ENCODE measurements around the gene GSG1. TPM values are rescaled to one million over a fixed set of nuclear protein-coding genes. Genes with fewer than 3 reads are reported as not detected.

The GSG1 gene
- total RNA-seq: not detected in 2 replicates

DNA sequence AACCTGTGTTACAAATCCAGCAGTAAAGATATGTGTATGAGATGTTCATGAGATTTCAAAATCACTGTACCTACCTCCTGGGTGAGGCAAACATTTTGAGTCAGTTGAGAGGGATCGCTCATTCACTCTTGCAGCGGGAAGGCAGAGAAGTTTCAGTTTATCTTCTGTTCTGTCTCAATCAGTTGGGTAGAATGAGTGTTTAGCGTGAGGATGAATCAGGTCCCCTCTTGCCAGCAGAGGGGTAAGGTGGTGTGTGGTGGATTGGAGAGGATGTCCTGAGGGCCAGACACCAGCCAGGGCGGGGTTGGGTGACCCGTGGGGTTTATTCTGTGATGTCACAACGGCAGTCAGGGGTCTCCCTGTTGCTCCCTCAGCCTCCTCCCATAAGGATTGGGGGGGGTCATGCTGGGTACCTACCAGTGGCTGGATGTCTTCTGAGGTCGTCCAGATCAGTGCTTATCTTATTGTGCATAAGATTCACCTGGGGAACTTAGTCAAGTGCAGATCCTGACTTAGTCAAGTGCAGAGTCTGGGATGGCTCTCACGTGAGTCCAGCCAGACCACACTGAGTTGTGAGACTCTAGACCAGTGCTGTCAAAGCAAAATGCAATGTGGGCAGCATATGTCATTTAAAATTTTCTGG is at the start of gene GSG1:
TSS of gene GSG1 (minus strand) at position 277 of the 643 bp plus-strand sequence. CDS start at position 122, 155 bp downstream.
- peaks cover 16% of the 10 kb centered on the region for H3K27me3 Mint-ChIP-seq (ENCODE audit: insufficient read depth)
- intact Hi-C loops (cut with micrococcal nuclease): loop anchor here (5.0 to 10.0 kb wide), 3 partner anchors 239 to 749 kb away; partner anchors contain the start of genes BORCS5, DDX47 and MANSC1
- peak within 1 kb of the TSS; percentile 55 for H3K27ac Mint-ChIP-seq
- DNase-seq (ENCODE audit: low spot score): no peak
- no peaks in the 10 kb centered on the region for H3K36me3 Mint-ChIP-seq (ENCODE audit: low read depth)
- no peaks in the 10 kb centered on the region for H3K9me3 Mint-ChIP-seq
- peaks cover 32% of the 10 kb centered on the region for H3K4me1 Mint-ChIP-seq (ENCODE audit: low read depth)
- no peak within 1 kb of the TSS for H3K4me3 Mint-ChIP-seq

DNA sequence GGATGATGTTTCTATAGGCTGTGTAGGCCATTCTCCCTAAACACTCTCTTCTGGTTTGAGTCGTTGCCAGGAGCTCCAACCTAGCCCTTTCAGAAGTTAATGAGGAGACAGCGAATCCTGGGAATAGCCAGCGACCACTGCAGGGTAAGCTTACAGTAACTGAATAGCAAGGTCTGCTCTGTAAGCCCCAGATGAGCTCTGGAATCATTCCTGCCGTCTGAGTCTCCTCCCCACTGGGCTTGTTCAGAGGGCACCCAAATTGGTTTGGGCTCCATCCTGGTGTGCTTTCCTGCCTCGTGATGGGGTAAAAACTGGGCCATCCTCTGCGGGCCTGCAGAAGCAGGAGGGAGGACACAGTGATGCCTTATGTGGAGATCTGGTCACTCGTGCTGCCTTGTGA is 49.7 kb upstream of the GSG1 start:
- Mint-ChIP-seq H3K27me3 (ENCODE audit: insufficient read depth) (peaks cover 15% of the 10 kb centered on the region), H3K4me1 (ENCODE audit: low read depth) (no peaks in the 10 kb centered on the region), H3K36me3 (ENCODE audit: low read depth) (no peaks in the 10 kb centered on the region), H3K9me3 (no peaks in the 10 kb centered on the region), H3K27ac (no peak overlapping the region), H3K4me3 (no peak overlapping the region)
- no peak for DNase-seq (ENCODE audit: low spot score)
- intact Hi-C loops (cut with micrococcal nuclease): no loop called here

GRCh38 chr12:13152756-13153155 is 49.3 kb upstream of the GSG1 start:
- H3K9me3 Mint-ChIP-seq: no peaks in the 10 kb centered on the region
- intact Hi-C loops (cut with micrococcal nuclease): no loop called here
- H3K4me3 Mint-ChIP-seq: no peak overlapping the region
- no peak overlapping the region for H3K27ac Mint-ChIP-seq
- H3K36me3 Mint-ChIP-seq (ENCODE audit: low read depth): no peaks in the 10 kb centered on the region
- no peaks in the 10 kb centered on the region for H3K4me1 Mint-ChIP-seq (ENCODE audit: low read depth)
- peaks cover 12% of the 10 kb centered on the region for H3K27me3 Mint-ChIP-seq (ENCODE audit: insufficient read depth)
- DNase-seq (ENCODE audit: low spot score): no peak

DNA sequence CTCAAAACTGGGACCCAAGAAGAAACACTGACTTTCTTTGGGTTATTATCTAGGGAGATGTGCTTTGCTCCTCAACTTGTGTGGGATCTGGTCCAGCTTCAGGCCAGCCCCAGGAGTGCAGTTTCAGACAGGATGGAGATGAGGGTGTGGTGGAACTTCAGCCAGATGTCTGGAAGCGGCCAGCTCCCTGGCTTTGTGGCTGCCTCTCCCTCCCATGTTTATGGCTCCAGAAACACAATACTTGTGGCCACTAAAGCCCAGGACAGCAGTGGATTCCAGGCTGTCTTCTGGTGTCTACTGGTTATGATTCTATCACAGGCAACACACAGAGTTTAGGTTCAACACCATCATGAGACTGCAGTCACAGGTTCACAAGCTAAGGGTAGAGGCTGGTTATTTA is 48.8 kb upstream of the GSG1 start:
- Mint-ChIP-seq H3K27ac (no peak overlapping the region), H3K36me3 (ENCODE audit: low read depth) (no peaks in the 10 kb centered on the region), H3K4me3 (no peak overlapping the region), H3K9me3 (no peaks in the 10 kb centered on the region), H3K27me3 (ENCODE audit: insufficient read depth) (peaks cover 10% of the 10 kb centered on the region), H3K4me1 (ENCODE audit: low read depth) (no peaks in the 10 kb centered on the region)
- intact Hi-C loops (cut with micrococcal nuclease): no loop called here
- no peak for DNase-seq (ENCODE audit: low spot score)

- Mint-ChIP-seq H3K9me3 (no peaks in the 10 kb centered on the region), H3K27ac (no peak overlapping the region), H3K4me1 (ENCODE audit: low read depth) (peaks cover 6% of the 10 kb centered on the region), H3K4me3 (no peak overlapping the region), H3K36me3 (ENCODE audit: low read depth) (no peaks in the 10 kb centered on the region), H3K27me3 (ENCODE audit: insufficient read depth) (peaks cover 5% of the 10 kb centered on the region)
- intact Hi-C loops (cut with micrococcal nuclease): no loop called here
- no peak for DNase-seq (ENCODE audit: low spot score)
These were observed 45.9 kb upstream of the GSG1 start for GRCh38 chr12:13149411-13149810.

DNA sequence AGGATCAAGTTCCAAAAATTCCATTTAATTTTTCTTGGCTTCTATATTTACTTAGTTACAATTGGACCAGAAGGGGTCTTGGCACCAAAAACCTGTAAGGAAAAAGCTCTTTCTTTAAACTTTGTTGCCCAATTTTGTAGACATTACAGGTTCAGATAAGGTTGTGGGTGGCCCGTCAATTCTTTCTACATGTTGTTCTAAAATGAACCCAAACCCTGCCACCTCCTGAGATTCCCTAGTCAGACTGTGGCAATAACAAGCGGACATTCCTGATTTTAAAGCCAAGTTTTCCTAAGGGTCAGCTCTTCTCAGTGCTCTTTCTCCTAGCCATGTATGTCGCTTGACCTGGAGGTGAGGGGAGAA is 45.0 kb upstream of the GSG1 start:
- H3K27me3 Mint-ChIP-seq (ENCODE audit: insufficient read depth): peaks cover 5% of the 10 kb centered on the region
- H3K27ac Mint-ChIP-seq: no peak overlapping the region
- DNase-seq (ENCODE audit: low spot score): no peak
- peaks cover 13% of the 10 kb centered on the region for H3K4me1 Mint-ChIP-seq (ENCODE audit: low read depth)
- no peak overlapping the region for H3K4me3 Mint-ChIP-seq
- no peaks in the 10 kb centered on the region for H3K9me3 Mint-ChIP-seq
- no peaks in the 10 kb centered on the region for H3K36me3 Mint-ChIP-seq (ENCODE audit: low read depth)
- intact Hi-C loops (cut with micrococcal nuclease): no loop called here

- intact Hi-C loops (cut with micrococcal nuclease): no loop called here
- no peaks in the 10 kb centered on the region for H3K36me3 Mint-ChIP-seq (ENCODE audit: low read depth)
- H3K4me3 Mint-ChIP-seq: no peak overlapping the region
- H3K27ac Mint-ChIP-seq: no peak overlapping the region
- DNase-seq (ENCODE audit: low spot score): no peak
- no peaks in the 10 kb centered on the region for H3K9me3 Mint-ChIP-seq
- H3K4me1 Mint-ChIP-seq (ENCODE audit: low read depth): peaks cover 13% of the 10 kb centered on the region
- H3K27me3 Mint-ChIP-seq (ENCODE audit: insufficient read depth): peaks cover 5% of the 10 kb centered on the region
These were observed 44.4 kb upstream of the GSG1 start for GRCh38 chr12:13147688-13148484.

- intact Hi-C loops (cut with micrococcal nuclease): no loop called here
- DNase-seq (ENCODE audit: low spot score): no peak
- no peak overlapping the region for H3K4me3 Mint-ChIP-seq
- no peaks in the 10 kb centered on the region for H3K36me3 Mint-ChIP-seq (ENCODE audit: low read depth)
- H3K27ac Mint-ChIP-seq: no peak overlapping the region
- peaks cover 13% of the 10 kb centered on the region for H3K4me1 Mint-ChIP-seq (ENCODE audit: low read depth)
- H3K9me3 Mint-ChIP-seq: no peaks in the 10 kb centered on the region
- H3K27me3 Mint-ChIP-seq (ENCODE audit: insufficient read depth): peaks cover 5% of the 10 kb centered on the region
These were observed 43.0 kb upstream of the GSG1 start for GRCh38 chr12:13146336-13146938.

DNA sequence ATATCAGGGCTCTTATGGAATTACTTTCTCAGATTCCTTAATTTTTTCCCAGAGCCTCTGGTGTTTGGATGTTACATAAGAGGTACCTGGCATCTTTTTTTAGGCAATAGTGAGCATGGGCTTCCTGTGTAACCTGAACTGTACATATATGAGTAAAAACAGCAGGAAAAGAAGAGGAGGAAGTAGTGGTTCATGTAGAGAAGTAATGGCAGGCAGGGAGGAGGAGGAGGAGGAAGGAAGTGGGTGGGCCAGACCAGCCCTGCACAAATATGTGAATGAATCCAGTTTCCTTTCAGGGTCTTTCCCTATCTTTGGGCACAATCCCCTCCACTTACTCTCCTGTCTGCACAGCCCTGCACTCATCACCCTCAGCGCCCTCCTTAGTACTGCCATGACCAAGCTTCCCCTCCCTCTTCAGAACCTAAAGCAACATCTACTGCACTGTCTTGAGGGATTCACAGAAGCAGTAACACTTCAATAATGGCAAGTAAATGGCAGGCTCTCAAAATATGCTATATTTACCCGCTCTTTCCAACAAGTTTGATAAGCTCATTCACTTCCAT is 40.9 kb upstream of the GSG1 start:
- Mint-ChIP-seq H3K27ac (no peak overlapping the region), H3K4me1 (ENCODE audit: low read depth) (peaks cover 13% of the 10 kb centered on the region), H3K27me3 (ENCODE audit: insufficient read depth) (peaks cover 3% of the 10 kb centered on the region), H3K4me3 (no peak overlapping the region), H3K9me3 (no peaks in the 10 kb centered on the region), H3K36me3 (ENCODE audit: low read depth) (no peaks in the 10 kb centered on the region)
- DNase-seq (ENCODE audit: low spot score): no peak
- intact Hi-C loops (cut with micrococcal nuclease): no loop called here

DNA sequence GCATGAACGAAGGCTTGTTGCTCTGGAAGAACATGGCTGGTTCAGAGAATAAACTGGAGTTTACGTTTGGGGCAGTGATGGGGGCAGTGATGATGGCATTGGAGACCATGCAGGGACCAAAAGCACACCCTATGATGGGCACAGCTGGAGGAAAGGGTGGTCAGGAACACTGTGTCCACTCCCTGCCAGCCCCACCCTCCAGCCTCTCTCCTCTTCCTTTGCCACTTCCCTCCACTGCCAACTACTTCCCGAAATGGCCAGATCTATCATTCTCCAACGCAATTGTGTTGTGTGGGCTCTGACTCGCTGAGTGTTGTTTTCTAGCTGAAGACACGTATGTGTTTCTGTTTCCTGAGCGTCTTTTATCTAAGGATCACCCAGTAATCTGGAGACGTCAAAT is 39.3 kb upstream of the GSG1 start:
- no peaks in the 10 kb centered on the region for H3K9me3 Mint-ChIP-seq
- no peak for DNase-seq (ENCODE audit: low spot score)
- H3K36me3 Mint-ChIP-seq (ENCODE audit: low read depth): no peaks in the 10 kb centered on the region
- no peak overlapping the region for H3K27ac Mint-ChIP-seq
- no peak overlapping the region for H3K4me3 Mint-ChIP-seq
- intact Hi-C loops (cut with micrococcal nuclease): no loop called here
- peaks cover 13% of the 10 kb centered on the region for H3K4me1 Mint-ChIP-seq (ENCODE audit: low read depth)
- H3K27me3 Mint-ChIP-seq (ENCODE audit: insufficient read depth): peaks cover 4% of the 10 kb centered on the region

GRCh38 chr12:13141686-13142085 is 38.2 kb upstream of the GSG1 start:
- peaks cover 13% of the 10 kb centered on the region for H3K4me1 Mint-ChIP-seq (ENCODE audit: low read depth)
- H3K9me3 Mint-ChIP-seq: no peaks in the 10 kb centered on the region
- no peaks in the 10 kb centered on the region for H3K36me3 Mint-ChIP-seq (ENCODE audit: low read depth)
- intact Hi-C loops (cut with micrococcal nuclease): no loop called here
- no peak overlapping the region for H3K27ac Mint-ChIP-seq
- no peak for DNase-seq (ENCODE audit: low spot score)
- peaks cover 4% of the 10 kb centered on the region for H3K27me3 Mint-ChIP-seq (ENCODE audit: insufficient read depth)
- H3K4me3 Mint-ChIP-seq: no peak overlapping the region

- no peaks in the 10 kb centered on the region for H3K9me3 Mint-ChIP-seq
- no peak overlapping the region for H3K4me3 Mint-ChIP-seq
- DNase-seq (ENCODE audit: low spot score): no peak
- H3K36me3 Mint-ChIP-seq (ENCODE audit: low read depth): no peaks in the 10 kb centered on the region
- peaks cover 15% of the 10 kb centered on the region for H3K27me3 Mint-ChIP-seq (ENCODE audit: insufficient read depth)
- no peaks in the 10 kb centered on the region for H3K4me1 Mint-ChIP-seq (ENCODE audit: low read depth)
- H3K27ac Mint-ChIP-seq: no peak overlapping the region
- intact Hi-C loops (cut with micrococcal nuclease): no loop called here
These were observed 32.1 kb upstream of the GSG1 start for GRCh38 chr12:13135371-13136178.
